Nephron progenitor cell (in vitro differentiated cells): ENCODE data around the gene MLXIP.

ENCODE experiments used
- DNase-seq: peaks from one replicate; pipeline ENCODE4 v3.0.0; 2021
- H3K27ac Mint-ChIP-seq: 2 replicates; pipeline ENCODE4 v1.8.0; 2021; ENCODE audit warnings: mild to moderate bottlenecking, moderate library complexity, mixed read lengths
- H3K27me3 Mint-ChIP-seq: 2 replicates; pipeline ENCODE4 v1.8.0; 2021; ENCODE audit warnings: mild to moderate bottlenecking, low read depth, mixed read lengths; ENCODE audit not compliant: poor library complexity
- H3K36me3 Mint-ChIP-seq: 2 replicates; pipeline ENCODE4 v1.8.0; 2021; ENCODE audit warnings: low read depth, mixed read lengths
- H3K4me1 Mint-ChIP-seq: 2 replicates; pipeline ENCODE4 v1.8.0; 2021; ENCODE audit warnings: mixed read lengths
- H3K4me3 Mint-ChIP-seq: 2 replicates; pipeline ENCODE4 v1.8.0; 2021; ENCODE audit warnings: mild to moderate bottlenecking, moderate library complexity, mixed read lengths
- H3K9me3 Mint-ChIP-seq: 2 replicates; pipeline ENCODE4 v1.8.0; 2021; ENCODE audit warnings: mild to moderate bottlenecking, moderate library complexity, mixed read lengths
- CTCF ChIP-seq: fragments of 200-600 bp; sonication (generic); IDR thresholded peaks from 2 replicates; pipeline ENCODE4 v1.5.0; 2021; ENCODE audit warnings: antibody characterized with exemption

The MLXIP gene

GRCh38 chr12:122142857-122143256 is 64.3 kb downstream of the MLXIP start:
- H3K27me3 Mint-ChIP-seq = peaks cover 4% of the 10 kb centered on the region
- TF ChIP-seq CTCF = no peak
- DNase-seq = no peak
- H3K36me3 Mint-ChIP-seq = peaks cover 49% of the 10 kb centered on the region
- H3K27ac Mint-ChIP-seq = no peak overlapping the region
- no peak overlapping the region for H3K4me3 Mint-ChIP-seq
- no peaks in the 10 kb centered on the region for H3K4me1 Mint-ChIP-seq
- H3K9me3 Mint-ChIP-seq = peaks cover 11% of the 10 kb centered on the region

GRCh38 chr12:122144885-122145284 is 66.3 kb downstream of the MLXIP start:
- DNase-seq = no peak
- H3K27ac Mint-ChIP-seq = no peak overlapping the region
- peaks cover 10% of the 10 kb centered on the region for H3K27me3 Mint-ChIP-seq
- peaks cover 40% of the 10 kb centered on the region for H3K36me3 Mint-ChIP-seq
- H3K4me1 Mint-ChIP-seq = no peaks in the 10 kb centered on the region
- H3K9me3 Mint-ChIP-seq = peaks cover 11% of the 10 kb centered on the region
- no peak for TF ChIP-seq CTCF
- H3K4me3 Mint-ChIP-seq = no peak overlapping the region

GRCh38 chr12:122145505-122146330 is 67.2 kb downstream of the MLXIP start:
- Mint-ChIP-seq H3K27ac (no peak overlapping the region), H3K36me3 (peaks cover 36% of the 10 kb centered on the region), H3K4me3 (no peak overlapping the region), H3K4me1 (no peaks in the 10 kb centered on the region), H3K27me3 (peaks cover 6% of the 10 kb centered on the region), H3K9me3 (peaks cover 11% of the 10 kb centered on the region)
- no peak for TF ChIP-seq CTCF
- DNase-seq = no peak

GRCh38 chr12:122147514-122148290 is 69.1 kb downstream of the MLXIP start:
- no peak for TF ChIP-seq CTCF
- H3K36me3 Mint-ChIP-seq = peaks cover 16% of the 10 kb centered on the region
- H3K4me3 Mint-ChIP-seq = no peak overlapping the region
- H3K9me3 Mint-ChIP-seq = peaks cover 7% of the 10 kb centered on the region
- H3K4me1 Mint-ChIP-seq = no peaks in the 10 kb centered on the region
- DNase-seq = no peak
- H3K27ac Mint-ChIP-seq = peak overlapping the region; percentile 69
- peaks cover 6% of the 10 kb centered on the region for H3K27me3 Mint-ChIP-seq

- Mint-ChIP-seq H3K36me3 (peaks cover 7% of the 10 kb centered on the region), H3K27ac (peak overlapping the region; percentile 10)
These were observed 70.1 kb downstream of the MLXIP start for GRCh38 chr12:122148657-122149056.

More at GRCh38 chr12:122148657-122149056, 70.1 kb downstream of the MLXIP start:
- DNase-seq = no peak
- H3K4me1 Mint-ChIP-seq = no peaks in the 10 kb centered on the region
- H3K27me3 Mint-ChIP-seq = peaks cover 6% of the 10 kb centered on the region
- no peak for TF ChIP-seq CTCF
- H3K9me3 Mint-ChIP-seq = peaks cover 4% of the 10 kb centered on the region
- H3K4me3 Mint-ChIP-seq = no peak overlapping the region
